ENCODE measurements around the gene NBEA.

NBEA gene

GRCh38 chr13:35346494-35346893, 404.4 kb downstream of the NBEA start:
- no peaks in the 10 kb centered on the region for H3K36me3 ChIP-seq (replicated peaks)
- in situ Hi-C loops (cut with HindIII; ENCODE audit: low pct_ligation_motif_present, low sequenced_read_pairs): no loop called here
- no peak for DNase-seq
- TF ChIP-seq, protein P1, sequence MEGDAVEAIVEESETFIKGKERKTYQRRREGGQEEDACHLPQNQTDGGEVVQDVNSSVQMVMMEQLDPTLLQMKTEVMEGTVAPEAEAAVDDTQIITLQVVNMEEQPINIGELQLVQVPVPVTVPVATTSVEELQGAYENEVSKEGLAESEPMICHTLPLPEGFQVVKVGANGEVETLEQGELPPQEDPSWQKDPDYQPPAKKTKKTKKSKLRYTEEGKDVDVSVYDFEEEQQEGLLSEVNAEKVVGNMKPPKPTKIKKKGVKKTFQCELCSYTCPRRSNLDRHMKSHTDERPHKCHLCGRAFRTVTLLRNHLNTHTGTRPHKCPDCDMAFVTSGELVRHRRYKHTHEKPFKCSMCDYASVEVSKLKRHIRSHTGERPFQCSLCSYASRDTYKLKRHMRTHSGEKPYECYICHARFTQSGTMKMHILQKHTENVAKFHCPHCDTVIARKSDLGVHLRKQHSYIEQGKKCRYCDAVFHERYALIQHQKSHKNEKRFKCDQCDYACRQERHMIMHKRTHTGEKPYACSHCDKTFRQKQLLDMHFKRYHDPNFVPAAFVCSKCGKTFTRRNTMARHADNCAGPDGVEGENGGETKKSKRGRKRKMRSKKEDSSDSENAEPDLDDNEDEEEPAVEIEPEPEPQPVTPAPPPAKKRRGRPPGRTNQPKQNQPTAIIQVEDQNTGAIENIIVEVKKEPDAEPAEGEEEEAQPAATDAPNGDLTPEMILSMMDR (IDR thresholded peaks at IDR 0.05; ENCODE audit: low read depth, low read length, missing control alignments): no peak
- no peak overlapping the region for H3K27ac ChIP-seq
- H3K4me3 ChIP-seq (ENCODE audit: low read depth, low read length): no peak overlapping the region
- H3K27me3 ChIP-seq (replicated peaks): no peaks in the 10 kb centered on the region

- TF ChIP-seq, protein P1 (IDR thresholded peaks at IDR 0.05; ENCODE audit: low read depth, low read length, missing control alignments): no peak
- DNase-seq: no peak
- H3K36me3 ChIP-seq (replicated peaks): no peaks in the 10 kb centered on the region
- in situ Hi-C loops (cut with HindIII; ENCODE audit: low pct_ligation_motif_present, low sequenced_read_pairs): no loop called here
- no peaks in the 10 kb centered on the region for H3K27me3 ChIP-seq (replicated peaks)
- H3K4me3 ChIP-seq (ENCODE audit: low read depth, low read length): no peak overlapping the region
- no peak overlapping the region for H3K27ac ChIP-seq
These were observed 405.7 kb downstream of the NBEA start for GRCh38 chr13:35347679-35348205.

DNA sequence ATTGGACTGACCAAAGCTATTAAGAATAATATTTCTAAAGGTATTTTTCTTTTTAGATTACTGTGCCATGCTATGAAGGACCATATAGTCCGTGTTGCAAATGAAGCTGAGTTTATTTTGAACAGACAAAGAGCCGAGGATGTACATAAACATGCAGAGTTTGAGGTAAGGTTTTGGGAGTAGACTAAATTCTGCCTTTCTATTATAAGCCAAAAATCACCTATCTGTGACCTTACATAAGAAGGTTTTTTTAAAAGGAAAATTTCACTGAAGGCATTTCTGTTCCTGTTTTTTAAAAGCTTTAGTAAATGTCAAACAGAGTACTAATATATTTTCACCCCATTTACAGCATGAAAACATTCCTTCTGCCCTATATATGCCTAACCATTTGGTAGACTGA, 407.0 kb downstream of the NBEA start:
- Histone ChIP-seq H3K36me3 (replicated peaks) (no peaks in the 10 kb centered on the region), H3K27me3 (replicated peaks) (no peaks in the 10 kb centered on the region), H3K4me3 (ENCODE audit: low read depth, low read length) (no peak overlapping the region), H3K27ac (no peak overlapping the region)
- TF ChIP-seq, protein P1 (IDR thresholded peaks at IDR 0.05; ENCODE audit: low read depth, low read length, missing control alignments): no peak
- DNase-seq: no peak
- in situ Hi-C loops (cut with HindIII; ENCODE audit: low pct_ligation_motif_present, low sequenced_read_pairs): no loop called here

- in situ Hi-C loops (cut with HindIII; ENCODE audit: low pct_ligation_motif_present, low sequenced_read_pairs): no loop called here
- Histone ChIP-seq H3K4me3 (ENCODE audit: low read depth, low read length) (no peak overlapping the region), H3K27ac (no peak overlapping the region), H3K27me3 (replicated peaks) (no peaks in the 10 kb centered on the region), H3K36me3 (replicated peaks) (no peaks in the 10 kb centered on the region)
- peak; percentile 1 for DNase-seq
- TF ChIP-seq, protein P1 (IDR thresholded peaks at IDR 0.05; ENCODE audit: low read depth, low read length, missing control alignments): no peak
These were observed 407.7 kb downstream of the NBEA start for GRCh38 chr13:35349673-35350278.

DNA sequence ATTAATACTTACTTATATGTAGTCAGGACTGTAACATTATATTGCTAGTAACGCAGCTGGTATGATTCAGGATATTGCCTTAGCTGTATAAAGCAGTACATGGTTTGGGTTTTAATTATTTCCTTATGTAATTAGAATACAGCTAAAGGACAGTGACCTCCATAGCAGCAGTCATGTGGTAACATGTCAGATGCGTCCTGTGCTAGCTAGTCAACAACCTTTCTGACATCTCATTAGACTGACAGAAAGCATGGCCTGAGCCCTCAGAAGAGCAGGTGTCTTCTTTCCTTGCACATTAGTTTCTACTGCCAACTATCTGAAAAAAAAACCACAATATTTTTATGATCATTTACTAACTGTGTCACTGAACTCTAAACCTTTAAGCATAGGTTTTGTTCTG, 412.2 kb downstream of the NBEA start:
- no peaks in the 10 kb centered on the region for H3K27me3 ChIP-seq (replicated peaks)
- H3K36me3 ChIP-seq (replicated peaks): no peaks in the 10 kb centered on the region
- in situ Hi-C loops (cut with HindIII; ENCODE audit: low pct_ligation_motif_present, low sequenced_read_pairs): no loop called here
- no peak overlapping the region for H3K4me3 ChIP-seq (ENCODE audit: low read depth, low read length)
- TF ChIP-seq, protein P1 (IDR thresholded peaks at IDR 0.05; ENCODE audit: low read depth, low read length, missing control alignments): no peak
- no peak for DNase-seq
- H3K27ac ChIP-seq: no peak overlapping the region

- TF ChIP-seq, protein P1 (IDR thresholded peaks at IDR 0.05; ENCODE audit: low read depth, low read length, missing control alignments): no peak
These were observed 412.8 kb downstream of the NBEA start for GRCh38 chr13:35354882-35355281.

More at GRCh38 chr13:35354882-35355281, 412.8 kb downstream of the NBEA start:
- Histone ChIP-seq H3K27me3 (replicated peaks) (no peaks in the 10 kb centered on the region), H3K27ac (no peak overlapping the region), H3K36me3 (replicated peaks) (no peaks in the 10 kb centered on the region), H3K4me3 (ENCODE audit: low read depth, low read length) (no peak overlapping the region)
- DNase-seq: no peak
- in situ Hi-C loops (cut with HindIII; ENCODE audit: low pct_ligation_motif_present, low sequenced_read_pairs): no loop called here

Data from brain microvascular endothelial cell (primary cell).